DLD1 (cell line): ENCODE data around the gene SYAP1.
"Not testable (repeated sequence)": the region's sequence is repeated elsewhere in the genome, so short reads cannot be mapped to it uniquely, and the experiment has no call there.

ENCODE experiments used
- in situ Hi-C: cut with HindIII; loops from 2 replicates; pipeline ENCODE4 v1.10.0; 2017; ENCODE audit warnings: low sequenced_read_pairs

SYAP1 gene

GRCh38 chrX:16774746-16775145, 55.3 kb downstream of the SYAP1 start:
- in situ Hi-C loops, result no loop called here

- in situ Hi-C loops, result no loop called here
Observed at GRCh38 chrX:16778545-16778944, 59.1 kb downstream of the SYAP1 start.

GRCh38 chrX:16778993-16779392, 59.6 kb downstream of the SYAP1 start:
- in situ Hi-C loops, result no loop called here

GRCh38 chrX:16779815-16780214, 60.4 kb downstream of the SYAP1 start:
- in situ Hi-C loops, result not testable (repeated sequence)

GRCh38 chrX:16783452-16783851, 64.0 kb downstream of the SYAP1 start:
- in situ Hi-C loops, result no loop called here

- in situ Hi-C loops, result not testable (repeated sequence)
Observed at GRCh38 chrX:16784440-16784839, 65.0 kb downstream of the SYAP1 start.

- in situ Hi-C loops, result no loop called here
Observed at GRCh38 chrX:16785247-16786138, 66.1 kb downstream of the SYAP1 start.

- in situ Hi-C loops, result no loop called here
Observed at GRCh38 chrX:16786139-16786790, 66.9 kb downstream of the SYAP1 start, which contains the start of gene TXLNG. Gene TXLNG, plus strand, starts transcription at chrX:16786466. Its CDS starts 22 bp downstream, at chrX:16786488.

- in situ Hi-C loops, result no loop called here
Observed at GRCh38 chrX:16786791-16787735, 67.7 kb downstream of the SYAP1 start.

GRCh38 chrX:16788477-16788876, 69.1 kb downstream of the SYAP1 start:
- in situ Hi-C loops, result no loop called here

GRCh38 chrX:16796298-16796697, 76.9 kb downstream of the SYAP1 start:
- in situ Hi-C loops, result no loop called here

GRCh38 chrX:16797358-16797757, 77.9 kb downstream of the SYAP1 start:
- in situ Hi-C loops, result no loop called here

GRCh38 chrX:16797841-16798240, 78.4 kb downstream of the SYAP1 start:
- in situ Hi-C loops, result no loop called here

- in situ Hi-C loops, result no loop called here
Observed at GRCh38 chrX:16804923-16805464, 85.6 kb downstream of the SYAP1 start.

GRCh38 chrX:16807548-16807947, 88.1 kb downstream of the SYAP1 start:
- in situ Hi-C loops, result no loop called here

- in situ Hi-C loops, result no loop called here
Observed at GRCh38 chrX:16807976-16808542, 88.6 kb downstream of the SYAP1 start.

- in situ Hi-C loops, result no loop called here
Observed at GRCh38 chrX:16814597-16814996, 95.2 kb downstream of the SYAP1 start.
